Left ventricle myocardium superior (tissue), 1 donor: Measurements from ENCODE around the gene MAP3K13. TPM values are rescaled to one million over a fixed set of nuclear protein-coding genes. Genes with fewer than 3 reads are reported as not detected.
"Not testable (repeated sequence)": the region's sequence is repeated elsewhere in the genome, so short reads cannot be mapped to it uniquely, and the experiment has no call there.

Experiments
- ATAC-seq: fragments of 200-7000 bp; cut with Tn5 transposase; one replicate; pipeline ENCODE4 v1.9.1; 2020; ENCODE audit warnings: mild to moderate bottlenecking, moderate library complexity
- DNase-seq: peaks from one replicate; pipeline ENCODE4 v3.0.0-alpha.2; 2020
- intact Hi-C: fragments of 100-400 bp; cut with micrococcal nuclease; formaldehyde crosslinking; loops from one replicate; pipeline ENCODE4 v1.11.0; 2022
- total RNA-seq: library from RNA; stranded (reverse); fragmentation: NEBNext Ultra II Directional; extraction: Animal tissue kit (Norgen Biotek cat#: 25700); gene quantifications from one replicate; pipeline ENCODE4 v1.2.1, GENCODE V29; 2021
- donor health status: DM: no; HTN: yes; CAD: no; lungs with severe emphysema.

The MAP3K13 gene
- total RNA-seq, 1 donor from 2014 or later: 8.0 TPM

DNA sequence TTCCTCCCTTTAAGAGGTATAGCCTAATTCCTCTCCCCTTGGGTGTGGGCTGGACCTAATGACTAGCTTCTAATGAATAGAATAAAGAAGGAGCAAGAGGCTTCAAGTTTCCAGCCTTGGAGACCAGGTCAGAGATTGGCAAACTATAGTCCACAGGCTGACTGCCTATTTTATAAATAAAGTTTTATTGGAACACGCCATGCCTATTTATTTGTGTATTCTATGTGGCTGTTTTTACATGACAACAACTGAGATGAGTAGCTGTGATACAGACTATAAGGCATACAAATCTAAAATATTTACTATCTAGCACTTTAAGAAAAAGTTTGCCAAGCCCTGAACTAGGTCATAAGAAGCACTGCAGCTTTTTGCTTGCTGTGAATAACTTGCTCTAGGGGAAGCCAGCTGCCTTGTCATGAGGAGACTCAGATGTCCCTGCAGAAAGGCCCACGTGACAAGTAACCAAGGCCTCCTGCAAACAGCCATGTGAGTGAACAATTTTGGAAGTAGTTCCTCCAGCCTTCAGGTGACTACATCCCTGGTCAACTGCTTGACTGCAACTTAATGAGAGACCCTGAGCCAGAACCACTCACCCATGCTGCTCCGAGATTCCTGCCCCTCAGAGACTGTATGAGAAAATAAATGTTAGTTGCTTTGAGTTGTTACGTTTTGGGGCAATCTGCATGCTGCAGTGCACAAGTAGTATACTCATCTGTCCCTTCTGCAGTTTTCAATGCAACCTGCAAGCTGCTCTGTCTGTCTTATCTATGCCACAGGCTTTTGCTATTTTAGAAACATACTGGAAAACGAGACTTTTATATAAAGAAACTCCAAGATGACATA lies 21.1 kb upstream of the MAP3K13 start:
- ATAC-seq (peak; percentile 36), DNase-seq (no peak)
- intact Hi-C loops: no loop called here

DNA sequence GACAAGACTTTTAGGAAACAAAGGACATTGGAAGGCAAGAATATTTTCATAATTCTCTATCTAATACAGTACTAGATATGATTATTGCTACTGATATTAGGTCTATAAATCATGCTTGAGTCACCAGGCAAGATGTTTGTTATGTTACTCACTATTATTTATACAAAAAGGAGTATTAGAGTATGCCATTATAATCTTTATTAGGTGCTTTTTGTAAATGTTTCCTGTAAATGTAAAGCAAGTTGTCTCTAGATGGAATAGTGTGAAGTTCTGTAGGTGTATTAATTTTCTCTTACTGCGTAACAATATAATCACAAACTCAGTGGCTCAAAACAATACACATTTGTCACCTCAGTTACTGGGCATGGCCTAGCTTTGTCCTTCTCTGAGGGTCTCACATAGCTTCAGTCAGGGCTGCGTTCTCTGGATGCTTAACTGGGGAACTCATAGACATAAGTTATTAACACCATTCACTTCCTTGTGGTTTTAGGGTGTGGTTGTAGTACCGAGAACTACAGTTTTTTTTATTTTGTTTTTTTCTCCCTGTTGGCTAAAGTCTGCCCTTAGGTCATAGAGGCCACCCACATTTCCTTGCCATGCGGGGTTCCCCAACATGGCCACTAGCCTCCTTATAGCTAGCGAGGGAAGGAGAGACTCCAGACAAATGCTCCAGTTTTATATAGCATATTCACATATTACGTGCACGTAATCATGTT lies 20.3 kb upstream of the MAP3K13 start:
- intact Hi-C loops: no loop called here
- ATAC-seq: no peak
- no peak for DNase-seq

DNA sequence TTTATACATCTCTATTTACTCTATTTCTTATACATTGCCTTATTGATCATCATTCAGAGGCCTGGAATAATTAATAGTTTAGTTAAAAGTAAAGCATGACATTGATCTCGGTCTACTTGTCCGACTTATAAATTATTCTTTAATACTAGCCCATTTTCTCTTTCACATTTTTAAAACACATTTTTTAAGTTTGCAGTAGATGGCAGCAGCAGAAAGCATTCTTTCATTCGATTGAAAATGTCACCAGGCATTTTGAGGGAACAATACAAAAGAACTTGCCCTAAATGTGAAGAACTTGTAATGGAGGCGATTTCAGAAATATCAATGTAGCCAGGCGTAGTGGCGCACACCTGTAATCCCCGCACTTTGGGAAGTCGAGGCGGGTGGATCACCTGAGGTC lies 15.5 kb upstream of the MAP3K13 start:
- no peak for ATAC-seq

DNA sequence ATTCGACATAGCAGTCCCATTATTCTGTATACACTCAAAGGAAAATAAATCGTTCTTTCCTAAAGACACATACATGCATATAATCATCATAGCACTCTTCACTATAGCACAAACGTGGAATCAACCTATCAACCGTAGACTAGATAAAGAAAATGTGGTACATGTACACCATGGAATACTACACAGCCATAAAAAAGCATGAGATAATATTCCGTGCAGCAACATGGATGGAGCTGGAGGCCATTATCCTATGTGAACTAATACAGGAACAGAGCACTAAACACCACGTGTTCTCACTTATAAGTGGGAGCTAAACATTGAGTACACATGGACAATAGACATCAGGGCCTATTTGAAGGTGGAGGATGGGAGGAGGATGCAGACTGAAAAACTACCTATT lies 12.1 kb upstream of the MAP3K13 start:
- intact Hi-C loops: no loop called here
- DNase-seq: no peak
- no peak for ATAC-seq

More for the DNA sequence above, 15.5 kb upstream of the MAP3K13 start:
- intact Hi-C loops: no loop called here
- DNase-seq: no peak

DNA sequence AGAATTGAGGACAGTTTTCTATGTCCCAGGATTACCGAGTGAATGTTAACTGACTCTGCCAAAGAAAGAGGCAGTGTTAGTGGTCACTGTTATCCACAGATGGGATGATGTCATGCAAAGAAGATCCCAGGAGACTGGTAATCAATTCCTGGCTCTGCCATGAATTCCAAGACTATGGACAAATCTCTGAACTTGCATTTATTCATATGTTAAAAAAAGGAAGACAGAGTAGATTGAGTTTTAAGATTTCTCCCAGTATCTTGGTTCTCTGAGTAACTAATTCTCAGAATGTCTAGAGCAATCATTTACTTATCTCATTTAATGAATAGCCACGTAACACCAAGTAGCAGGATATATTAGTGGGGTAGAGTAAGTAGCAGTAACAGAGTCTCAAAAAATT lies 11.5 kb upstream of the MAP3K13 start:
- ATAC-seq: no peak
- intact Hi-C loops: no loop called here

DNA sequence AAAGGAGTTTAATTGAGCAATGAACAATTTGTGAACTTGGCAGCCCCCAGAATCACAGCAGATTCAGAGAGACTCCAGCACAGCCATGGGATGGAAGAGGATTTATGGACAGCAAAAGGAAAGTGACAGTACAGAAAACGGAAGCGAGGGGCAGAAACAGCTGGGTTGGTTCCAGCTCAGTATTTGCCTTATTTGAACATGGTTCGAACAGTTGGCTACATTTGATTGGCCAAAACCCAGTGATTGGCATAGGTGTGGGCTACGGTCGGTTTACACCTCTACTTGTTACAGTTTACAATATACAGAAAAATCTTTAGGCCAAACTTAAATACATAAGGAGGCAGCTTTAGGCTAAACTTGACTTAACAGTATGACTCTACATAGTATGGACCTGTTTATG lies 9.7 kb upstream of the MAP3K13 start:
- DNase-seq (no peak), ATAC-seq (no peak)
- intact Hi-C loops: no loop called here

More for the DNA sequence above, 11.5 kb upstream of the MAP3K13 start:
- no peak for DNase-seq

DNA sequence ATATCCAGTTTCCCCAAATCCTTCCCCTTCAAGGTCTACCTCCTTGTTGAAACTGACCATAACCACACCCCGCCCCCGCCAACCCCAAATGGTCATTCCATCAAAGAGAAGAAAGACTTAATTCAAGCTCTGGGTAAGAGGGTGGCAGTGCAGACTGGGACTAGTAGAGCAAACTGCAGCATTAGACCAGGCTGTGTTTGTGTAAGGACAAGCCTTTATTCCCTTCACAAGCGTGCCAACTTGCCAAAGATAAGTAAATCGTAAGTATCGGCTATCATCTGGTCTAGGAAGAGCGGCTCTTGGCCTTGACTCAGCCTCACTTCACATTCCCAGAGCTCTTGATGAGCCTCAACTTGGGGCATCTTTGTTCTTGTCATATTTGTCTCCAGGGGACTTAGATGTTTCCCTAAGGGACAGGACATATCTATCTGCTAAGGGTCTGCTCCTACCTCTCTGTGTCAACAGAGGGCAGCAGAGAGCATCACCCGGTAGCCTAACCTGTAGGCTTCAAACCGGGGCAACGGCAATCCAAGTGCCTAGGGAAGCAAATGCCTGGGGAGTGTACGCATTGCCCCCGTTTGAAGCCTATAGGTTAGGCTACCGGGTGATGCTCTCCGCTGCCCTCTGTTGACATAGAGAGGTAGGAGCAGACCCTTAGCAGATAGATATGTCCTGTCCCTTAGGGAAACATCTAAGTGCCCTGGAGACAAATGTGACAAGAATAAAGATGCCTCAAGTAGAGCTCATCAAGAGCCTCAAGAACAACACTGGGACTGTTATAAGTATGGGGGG lies 8.9 kb upstream of the MAP3K13 start:
- intact Hi-C loops: no loop called here
- peak; percentile 51 for DNase-seq

DNA sequence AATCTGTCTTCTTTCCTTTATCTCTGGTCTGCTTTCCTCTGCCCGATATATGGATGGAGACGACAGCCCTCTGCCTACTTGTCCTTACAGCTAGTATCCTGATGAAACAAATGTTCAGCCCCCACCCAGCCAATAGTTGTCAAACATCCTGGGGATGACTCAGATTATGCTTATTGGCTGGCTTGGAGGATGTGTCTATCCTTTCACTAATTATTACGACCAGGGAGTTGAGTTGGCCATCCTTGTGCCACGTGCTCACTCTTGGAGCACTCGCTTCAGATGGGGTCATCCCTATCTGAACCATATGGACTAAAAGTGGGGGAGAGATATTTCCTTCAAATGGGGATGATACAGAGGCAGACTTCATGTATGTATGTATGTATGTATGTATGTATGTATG lies 6.4 kb upstream of the MAP3K13 start:
- no peak for DNase-seq
- intact Hi-C loops: no loop called here
- ATAC-seq: no peak

More for the DNA sequence above, 8.9 kb upstream of the MAP3K13 start:
- ATAC-seq: peak; percentile 81

DNA sequence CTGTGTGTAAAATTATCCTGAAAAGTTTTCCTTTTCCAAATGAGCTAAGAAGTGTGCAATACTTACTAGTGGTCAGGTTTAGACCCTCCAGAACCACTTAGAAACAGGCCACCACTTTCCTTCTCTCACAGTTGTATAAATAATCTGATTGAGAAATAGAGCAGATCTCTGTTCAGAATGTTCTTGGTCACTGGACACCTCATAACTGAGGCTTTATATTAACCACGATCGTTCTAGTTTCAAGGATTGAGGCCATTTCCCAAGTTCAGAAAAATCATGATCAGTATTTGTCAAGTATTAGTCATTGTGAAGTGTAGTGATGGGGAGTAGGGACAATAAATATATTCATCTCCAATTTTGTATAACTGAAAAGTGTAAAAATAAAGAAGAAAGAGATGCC lies 1.0 kb upstream of the MAP3K13 start:
- intact Hi-C loops: no loop called here
- ATAC-seq (no peak), DNase-seq (no peak)

DNA sequence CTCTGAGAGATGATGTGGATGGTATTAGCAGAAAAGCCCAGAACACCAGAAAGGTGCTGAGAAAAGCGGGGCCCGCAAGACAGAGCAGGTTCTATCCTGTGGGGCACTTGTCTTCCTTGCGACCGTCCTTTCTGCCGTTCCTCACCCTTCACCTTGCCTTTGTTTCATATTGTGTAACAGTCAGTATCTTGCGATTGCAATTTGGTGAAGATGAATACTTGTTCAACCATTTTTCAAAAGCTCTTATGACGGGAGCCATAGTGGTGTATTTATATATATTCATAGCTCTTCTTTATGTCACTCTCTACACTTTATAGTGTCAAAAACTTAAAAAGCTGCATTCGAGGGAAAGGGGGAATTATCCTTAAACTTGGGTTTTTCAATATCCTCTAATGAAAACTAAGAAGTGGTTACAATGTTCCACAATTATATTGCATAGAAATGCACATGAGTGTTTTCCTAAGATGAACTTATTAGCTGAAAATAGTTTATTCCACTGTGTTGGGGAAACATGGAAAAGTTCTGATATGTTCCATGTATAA lies 797 bp downstream of the MAP3K13 start:
- intact Hi-C loops: no loop called here
- peak; percentile 58 for ATAC-seq
- no peak for DNase-seq

DNA sequence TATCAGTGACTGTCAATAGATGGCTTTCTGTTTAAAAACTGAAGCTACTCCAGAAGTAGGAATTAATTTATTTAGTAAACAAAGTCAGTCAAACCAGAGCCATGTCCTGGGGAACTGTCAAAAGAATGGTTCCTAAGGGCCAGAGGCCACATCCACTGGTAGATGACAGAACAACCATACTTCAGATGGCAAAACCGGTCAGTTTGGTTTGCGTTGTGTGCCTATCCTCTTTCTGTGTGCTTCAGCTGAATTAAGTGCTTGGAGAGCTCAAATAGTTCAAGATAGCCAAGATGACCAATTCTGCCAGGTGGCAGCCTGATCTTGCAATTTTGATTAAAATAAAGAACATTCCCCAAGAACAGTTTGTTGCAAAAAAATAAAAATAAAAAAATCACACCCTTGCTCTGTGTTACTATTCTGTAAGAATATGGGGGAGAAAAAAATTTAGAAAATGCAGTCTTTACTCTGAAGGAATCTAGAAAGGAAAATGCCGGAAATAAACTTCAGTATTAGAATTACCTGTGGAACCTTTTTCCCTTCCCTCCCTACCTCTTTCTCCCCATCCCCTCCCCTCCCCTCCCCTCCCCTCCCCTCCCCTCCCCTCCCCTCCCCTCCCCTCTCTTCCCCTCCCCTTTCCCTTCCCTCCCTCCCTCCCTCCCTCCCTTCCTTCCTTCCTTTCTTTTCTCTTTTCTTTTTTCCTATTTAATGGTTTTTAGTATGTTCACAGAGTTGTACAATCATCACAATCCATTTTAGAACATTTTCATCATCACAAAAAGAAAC lies 2.5 kb downstream of the MAP3K13 start:
- DNase-seq (no peak), ATAC-seq (no peak)
- intact Hi-C loops: no loop called here

DNA sequence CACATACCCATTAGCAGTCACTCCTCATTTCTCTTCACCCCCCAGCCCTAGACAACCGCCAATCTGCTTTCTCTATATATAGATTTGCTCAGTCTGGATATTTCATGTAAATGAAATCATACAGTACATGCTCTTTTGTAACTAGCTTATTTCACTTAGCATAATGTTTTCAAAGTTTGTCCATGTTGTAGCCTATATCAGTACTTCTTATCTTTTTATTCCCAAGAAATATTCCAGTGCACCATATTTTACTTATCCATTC lies 3.1 kb downstream of the MAP3K13 start:
- intact Hi-C loops: no loop called here

DNA sequence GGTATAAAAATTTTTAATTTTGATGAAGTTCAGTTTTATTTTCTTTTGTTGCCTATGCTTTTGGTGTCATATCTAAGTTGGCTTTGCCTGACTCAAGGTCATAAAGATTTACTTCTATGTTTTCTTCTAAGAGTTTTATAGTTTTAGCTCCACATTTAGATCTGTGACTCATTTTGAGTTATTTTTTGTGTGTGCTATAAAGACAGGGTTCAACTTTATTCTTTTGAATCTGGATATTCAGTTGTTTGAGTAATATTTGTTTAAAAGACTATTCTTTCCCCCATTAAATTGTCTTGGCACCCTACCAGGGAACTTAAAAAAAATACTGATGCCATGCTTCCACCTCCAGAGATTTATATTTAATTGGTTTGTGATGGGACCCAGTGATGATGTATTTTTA lies 4.0 kb downstream of the MAP3K13 start:
- no peak for DNase-seq
- intact Hi-C loops: no loop called here
- no peak for ATAC-seq

More for the DNA sequence above, 3.1 kb downstream of the MAP3K13 start:
- ATAC-seq (no peak), DNase-seq (no peak)

DNA sequence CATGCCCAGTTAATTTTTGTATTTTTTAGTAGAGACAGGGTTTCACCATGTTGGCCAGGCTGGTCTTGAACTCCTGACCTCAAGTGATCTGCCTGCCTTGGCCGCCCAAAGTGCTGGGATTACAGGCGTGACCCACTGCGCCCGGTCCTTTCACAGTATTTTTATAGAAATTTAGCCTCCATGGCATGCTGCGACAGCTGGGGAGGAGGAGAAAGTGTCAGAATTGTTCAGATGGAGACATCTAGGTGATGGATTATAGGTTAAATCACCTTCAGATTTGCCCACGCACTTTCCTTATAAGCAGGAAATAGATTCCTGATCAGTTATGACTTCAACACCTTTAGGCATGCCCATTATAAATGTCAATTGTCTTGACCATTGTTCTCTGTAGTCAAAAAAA lies 7.4 kb downstream of the MAP3K13 start:
- DNase-seq, intact Hi-C loops, ATAC-seq: not testable (repeated sequence)

DNA sequence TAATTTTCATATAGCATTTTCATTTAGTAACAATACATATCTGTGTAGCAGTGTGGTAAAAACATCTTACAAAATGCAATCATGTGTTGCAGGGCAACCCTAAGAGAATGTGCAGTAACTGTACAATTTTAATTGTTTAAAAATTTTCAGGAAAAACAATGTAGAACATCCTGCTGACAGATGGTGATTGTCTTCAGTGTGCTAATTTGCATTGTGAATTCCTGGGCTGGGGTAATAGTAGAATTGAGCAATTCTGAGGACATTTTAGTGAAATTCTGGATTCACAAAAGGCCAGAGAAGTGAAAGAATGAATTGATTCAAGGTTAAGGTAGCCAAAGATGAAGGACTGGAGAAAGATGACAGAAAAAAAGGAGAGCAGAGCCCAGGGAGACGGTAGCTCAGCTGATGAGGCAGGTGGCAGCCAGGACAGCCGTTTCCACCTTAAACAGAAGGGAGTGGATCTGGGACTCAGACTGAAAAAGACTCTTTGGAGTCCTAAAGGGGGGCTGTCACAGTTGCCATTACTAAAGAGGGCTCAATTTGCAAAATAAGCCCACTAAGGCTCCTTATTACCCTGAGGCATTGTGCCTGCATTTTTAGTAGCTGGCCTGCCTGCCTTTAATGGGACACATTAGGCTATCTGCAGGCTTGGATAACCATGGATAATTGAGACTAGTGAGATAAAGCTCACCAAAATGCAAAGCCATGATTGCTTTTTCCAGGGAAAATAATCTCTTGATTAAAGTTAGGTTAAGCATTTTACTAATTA lies 8.6 kb downstream of the MAP3K13 start:
- intact Hi-C loops: no loop called here
- ATAC-seq (no peak), DNase-seq (no peak)

DNA sequence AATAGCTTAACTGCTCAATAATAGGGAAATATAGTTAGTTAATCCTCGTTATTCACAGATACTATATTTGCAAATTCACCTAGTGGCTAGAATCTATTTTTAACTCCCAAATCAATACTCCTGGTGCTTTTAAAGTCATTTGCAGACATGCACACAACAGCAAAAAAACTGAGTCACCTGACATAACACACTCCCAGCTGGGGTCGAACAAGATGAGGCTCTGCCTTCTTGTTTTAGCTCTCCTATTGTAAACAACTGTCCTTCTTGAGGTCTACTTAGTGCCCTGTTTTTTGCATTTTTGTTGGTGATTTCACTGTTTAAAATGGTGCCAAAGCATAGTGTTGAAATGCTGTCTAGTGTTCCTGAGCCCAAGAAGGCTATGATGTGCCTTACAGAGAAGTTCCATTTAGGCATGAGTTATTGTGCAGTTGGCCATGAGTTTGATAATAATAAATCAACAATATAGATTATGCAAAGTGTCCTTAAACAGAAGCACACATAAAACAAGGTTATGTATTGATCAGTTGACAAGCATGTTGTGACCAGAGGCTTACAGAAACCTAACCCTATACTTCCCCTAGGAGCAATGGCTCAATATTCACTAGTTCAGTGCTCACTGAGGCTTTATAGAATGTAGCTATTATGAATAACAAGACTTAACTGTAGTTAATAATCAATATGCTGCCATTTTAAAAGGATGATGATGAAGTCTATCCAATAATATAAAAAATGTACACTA lies 18.6 kb downstream of the MAP3K13 start:
- ATAC-seq (no peak), DNase-seq (no peak)
- intact Hi-C loops: no loop called here

DNA sequence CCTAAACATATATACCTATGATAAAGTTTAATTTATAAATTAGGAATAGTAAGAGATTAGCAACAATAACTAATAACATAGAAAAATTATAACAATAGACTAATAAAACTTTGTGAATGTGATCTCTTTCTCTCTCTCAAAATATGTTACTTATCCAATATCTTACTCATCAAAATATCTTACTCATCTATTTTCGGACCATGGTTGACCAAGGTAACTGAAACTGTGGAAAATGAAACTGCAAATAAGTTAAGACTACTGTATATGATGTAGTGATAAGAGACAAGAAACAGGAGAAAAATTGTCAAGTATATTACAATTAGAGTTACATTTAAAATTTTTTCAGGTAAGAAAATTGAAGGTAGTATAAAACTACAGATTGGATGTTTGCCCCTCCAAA lies 19.2 kb downstream of the MAP3K13 start:
- no peak for DNase-seq
- intact Hi-C loops: no loop called here
- no peak for ATAC-seq

DNA sequence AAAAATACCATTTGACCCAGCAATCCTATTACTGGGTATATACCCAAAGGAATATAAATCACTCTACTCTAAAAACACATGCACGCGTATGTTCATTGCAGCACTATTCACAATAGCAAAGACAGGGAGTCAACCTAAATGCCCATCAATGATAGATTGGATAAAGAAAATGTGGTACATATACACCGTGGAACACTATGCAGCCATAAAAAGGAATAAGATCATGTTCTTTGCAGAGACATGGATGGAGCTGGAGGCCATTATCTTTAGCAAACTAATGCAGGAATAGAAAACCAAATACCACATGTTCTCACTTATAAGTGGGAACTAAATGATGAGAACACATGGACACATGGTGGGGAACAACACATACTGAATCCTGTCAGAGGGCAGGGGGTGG lies 23.6 kb downstream of the MAP3K13 start:
- intact Hi-C loops, ATAC-seq, DNase-seq: not testable (repeated sequence)
